GM23248 (cell line): ENCODE measurements around the gene ZFAND3. TPM values are rescaled to one million over a fixed set of nuclear protein-coding genes. Genes with fewer than 3 reads are reported as not detected.
"Not testable (repeated sequence)": the region's sequence is repeated elsewhere in the genome, so short reads cannot be mapped to it uniquely, and the experiment has no call there.

Source experiments
- DNase-seq: peaks from one replicate; pipeline ENCODE4 v3.0.0-alpha.2; 2015
- H2AFZ ChIP-seq: fragments of 200-600 bp; sonication (generic); 2 replicates; pipeline ENCODE4 v1.6.1; 2016; ENCODE audit warnings: antibody characterized with exemption
- H3F3A ChIP-seq: fragments of 200-600 bp; sonication (generic); 2 replicates; pipeline ENCODE4 v1.6.1; 2016; ENCODE audit warnings: mild to moderate bottlenecking, antibody characterized with exemption, mixed run types; ENCODE audit not compliant: insufficient read depth
- H3K27ac ChIP-seq: fragments of 200-600 bp; sonication (generic); 2 replicates; pipeline ENCODE4 v1.5.1; 2016; ENCODE audit warnings: mild to moderate bottlenecking
- H3K27me3 ChIP-seq: fragments of 200-600 bp; sonication (generic); replicated peaks from 2 replicates; pipeline ENCODE4 v1.6.1; 2016; ENCODE audit warnings: mild to moderate bottlenecking; ENCODE audit not compliant: insufficient read depth
- H3K36me3 ChIP-seq: fragments of 200-600 bp; sonication (generic); 2 replicates; pipeline ENCODE4 v1.6.1; 2016; ENCODE audit warnings: low read depth, mild to moderate bottlenecking
- H3K4me1 ChIP-seq: fragments of 200-600 bp; sonication (generic); 2 replicates; pipeline ENCODE4 v1.6.1; 2016; ENCODE audit warnings: mild to moderate bottlenecking; ENCODE audit not compliant: insufficient read depth
- H3K4me2 ChIP-seq: fragments of 200-600 bp; sonication (generic); one replicate; pipeline ENCODE4 v1.6.1; 2016; ENCODE audit warnings: mild to moderate bottlenecking; ENCODE audit not compliant: unreplicated experiment
- H3K4me3 ChIP-seq: fragments of 200-600 bp; sonication (generic); 2 replicates; pipeline ENCODE4 v1.5.1; 2016; ENCODE audit warnings: mild to moderate bottlenecking
- H3K79me2 ChIP-seq: fragments of 200-600 bp; sonication (generic); 2 replicates; pipeline ENCODE4 v1.6.1; 2016; ENCODE audit warnings: mild to moderate bottlenecking; ENCODE audit not compliant: insufficient read depth
- H3K9ac ChIP-seq: fragments of 200-600 bp; sonication (generic); 2 replicates; pipeline ENCODE4 v1.6.1; 2016; ENCODE audit warnings: mild to moderate bottlenecking
- H3K9me2 ChIP-seq: fragments of 200-600 bp; sonication (generic); 2 replicates; pipeline ENCODE4 v1.6.1; 2016; ENCODE audit warnings: mixed run types, mild to moderate bottlenecking, moderate library complexity; ENCODE audit not compliant: insufficient read depth
- H3K9me3 ChIP-seq: fragments of 200-600 bp; sonication (generic); one replicate; pipeline ENCODE4 v1.6.1; 2017; ENCODE audit warnings: low read depth
- H4K20me1 ChIP-seq: fragments of 200-600 bp; sonication (generic); 2 replicates; pipeline ENCODE4 v1.6.0; 2016; ENCODE audit not compliant: insufficient read depth
- EZH2 ChIP-seq: fragments of 200-600 bp; sonication (generic); IDR thresholded peaks from 2 replicates; pipeline ENCODE4 v1.6.1; 2018; ENCODE audit warnings: antibody characterized with exemption, mild to moderate bottlenecking; ENCODE audit not compliant: insufficient read depth, poor library complexity, severe bottlenecking
- EZH2phosphoT487 ChIP-seq: fragments of 200-600 bp; sonication (generic); IDR thresholded peaks from 2 replicates; pipeline ENCODE4 v1.6.1; 2018; ENCODE audit warnings: antibody characterized with exemption, moderate library complexity, mild to moderate bottlenecking, low read depth; ENCODE audit not compliant: insufficient read depth
- WGBS, 2 experiments: methylation state at CpG; one replicate each; pipeline ENCODE4 v1.1.6; 2015 to 2017; ENCODE audit warnings: low lambda C conversion rate in 2 of 2, low coverage in 1 of 2; ENCODE audit errors: missing lambda C conversion rate in 2 of 2; 5-methylcytosine and 5-hydroxymethylcytosine counted together
- in situ Hi-C: fragments of 300-500 bp; cut with MboI; formaldehyde crosslinking; loops from 2 replicates; pipeline ENCODE4 v1.15.0; 2020
- polyA plus RNA-seq: library from polyadenylated mRNA; unstranded; fragments of >200 nt; fragmentation: Nextera tagmentation; extraction: Ambion mirVana; gene quantifications from 2 replicates; pipeline ENCODE4 v1.2.1, GENCODE V29; 2016
- total RNA-seq: library from RNA; depleted of rRNA; stranded (reverse); fragments of >200 nt; shearing (Covaris generic); gene quantifications from 2 replicates; pipeline ENCODE4 v1.2.3, GENCODE V29; 2014

Gene ZFAND3
- total and polyA plus RNA-seq, 2 experiments from 2014 or later, result 27.5 to 40.0 TPM

DNA sequence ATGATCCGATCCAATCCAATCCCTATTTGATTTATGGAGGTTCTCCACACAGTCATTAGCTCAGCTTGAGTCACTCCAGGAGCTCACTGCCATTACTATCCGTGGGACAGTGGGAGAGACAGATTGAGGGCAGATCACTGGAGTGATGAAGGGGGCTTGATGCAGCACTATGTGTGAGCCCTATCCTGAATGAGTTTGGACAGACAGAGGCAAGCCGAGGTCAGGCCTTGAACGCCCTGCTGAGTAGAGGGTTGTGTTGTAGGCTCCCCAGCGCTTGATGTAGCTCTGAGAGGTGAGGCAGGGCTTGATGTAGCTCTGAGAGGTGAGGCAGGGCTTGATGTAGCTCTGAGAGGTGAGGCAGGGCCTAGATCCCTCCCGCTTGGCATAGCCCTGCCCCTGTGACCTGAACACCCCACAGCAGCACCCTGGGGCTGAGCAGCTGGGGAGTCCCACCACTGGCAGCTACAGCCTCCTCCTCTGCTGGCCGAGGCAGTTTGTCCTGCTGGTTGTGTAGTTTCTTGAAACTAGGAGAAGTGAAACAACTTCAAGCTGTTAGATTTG is 58.7 kb downstream of the ZFAND3 start:
- TF ChIP-seq EZH2 (no peak), EZH2phosphoT487 (no peak)
- peak overlapping the region; percentile 55 for H3K4me2 ChIP-seq
- H3K79me2 ChIP-seq, result peaks cover 100% of the 10 kb centered on the region

DNA sequence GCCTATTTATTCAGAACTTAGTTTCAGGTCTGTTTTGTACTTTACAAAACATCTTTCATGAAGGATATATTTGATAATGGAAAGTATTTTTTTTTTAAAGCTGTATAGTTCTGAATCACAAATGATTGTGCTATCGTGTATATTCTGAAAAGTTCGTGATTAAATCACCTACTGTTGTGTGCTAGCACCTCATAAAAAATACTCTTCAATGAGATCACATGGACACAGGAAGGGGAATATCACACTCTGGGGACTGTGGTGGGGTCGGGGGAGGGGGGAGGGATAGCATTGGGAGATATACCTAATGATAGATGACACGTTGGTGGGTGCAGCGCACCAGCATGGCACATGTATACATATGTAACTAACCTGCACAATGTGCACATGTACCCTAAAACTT is 61.1 kb downstream of the ZFAND3 start:
- peaks cover 15% of the 10 kb centered on the region for H3F3A ChIP-seq
- H3K4me3 ChIP-seq, H3K36me3 ChIP-seq, H3K4me2 ChIP-seq, H2AFZ ChIP-seq, H3K9ac ChIP-seq, H3K9me3 ChIP-seq, H3K27ac ChIP-seq, H3K27me3 ChIP-seq, DNase-seq, in situ Hi-C loops, H3K9me2 ChIP-seq: not testable (repeated sequence)
- H4K20me1 ChIP-seq, result peaks cover 50% of the 10 kb centered on the region
- H3K4me1 ChIP-seq, result peaks cover 33% of the 10 kb centered on the region
- H3K79me2 ChIP-seq, result peaks cover 100% of the 10 kb centered on the region
- WGBS, 2 experiments, result 69 to 86% methylated on average over 2 to 5 of the region's 5 CpGs

More for the DNA sequence above, 58.7 kb downstream of the ZFAND3 start:
- Histone ChIP-seq H3K36me3 (no peaks in the 10 kb centered on the region; the same call in 1 of the 2 replicates), H3K4me1 (peaks cover 32% of the 10 kb centered on the region), H3K9me3 (no peaks in the 10 kb centered on the region), H3K27ac (peak overlapping the region; percentile 57), H3F3A (peaks cover 15% of the 10 kb centered on the region), H3K4me3 (peak overlapping the region; percentile 17; the same call in 1 of the 2 replicates), H3K9me2 (no peaks in the 10 kb centered on the region), H4K20me1 (peaks cover 56% of the 10 kb centered on the region), H2AFZ (no peak overlapping the region), H3K9ac (peak overlapping the region; percentile 30; the same call in 1 of the 2 replicates), H3K27me3 (no peaks in the 10 kb centered on the region)
- peak; percentile 65 for DNase-seq
- in situ Hi-C loops, result no loop called here
- 62 to 67% methylated on average over 7 of the region's 7 CpGs for WGBS, 2 experiments

DNA sequence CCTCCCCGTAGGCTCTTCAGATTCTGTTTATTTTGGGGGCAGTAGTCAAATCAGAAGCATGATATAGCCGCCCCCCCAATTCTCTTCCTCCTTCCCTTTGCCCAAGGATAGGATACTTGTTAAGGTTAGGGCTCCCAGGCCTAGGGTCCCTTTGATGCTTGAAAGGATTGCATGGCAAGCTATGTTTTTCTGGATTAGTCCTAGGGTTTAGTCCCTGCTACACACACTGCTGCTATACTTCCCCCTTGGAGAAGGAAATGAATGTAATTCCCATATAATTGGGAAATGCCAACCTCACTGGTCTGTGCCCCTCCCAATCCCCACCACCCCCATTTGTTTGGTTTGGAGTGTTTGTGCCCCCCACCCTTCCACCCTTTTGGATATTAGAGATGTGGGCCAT is 62.8 kb downstream of the ZFAND3 start:
- Histone ChIP-seq H3F3A (peaks cover 11% of the 10 kb centered on the region), H3K9me2 (no peaks in the 10 kb centered on the region), H3K4me3 (no peak overlapping the region), H3K9me3 (no peaks in the 10 kb centered on the region), H4K20me1 (peaks cover 40% of the 10 kb centered on the region), H3K79me2 (peaks cover 100% of the 10 kb centered on the region), H2AFZ (no peak overlapping the region), H3K36me3 (no peaks in the 10 kb centered on the region), H3K9ac (no peak overlapping the region), H3K4me1 (peaks cover 26% of the 10 kb centered on the region), H3K4me2 (no peak overlapping the region), H3K27me3 (no peaks in the 10 kb centered on the region), H3K27ac (peak overlapping the region; percentile 16; the same call in 1 of the 2 replicates)
- WGBS, 2 experiments, result 97 to 98% methylated on average over 2 of the region's 2 CpGs
- TF ChIP-seq EZH2phosphoT487 (no peak), EZH2 (no peak)
- in situ Hi-C loops, result no loop called here
- no peak for DNase-seq

DNA sequence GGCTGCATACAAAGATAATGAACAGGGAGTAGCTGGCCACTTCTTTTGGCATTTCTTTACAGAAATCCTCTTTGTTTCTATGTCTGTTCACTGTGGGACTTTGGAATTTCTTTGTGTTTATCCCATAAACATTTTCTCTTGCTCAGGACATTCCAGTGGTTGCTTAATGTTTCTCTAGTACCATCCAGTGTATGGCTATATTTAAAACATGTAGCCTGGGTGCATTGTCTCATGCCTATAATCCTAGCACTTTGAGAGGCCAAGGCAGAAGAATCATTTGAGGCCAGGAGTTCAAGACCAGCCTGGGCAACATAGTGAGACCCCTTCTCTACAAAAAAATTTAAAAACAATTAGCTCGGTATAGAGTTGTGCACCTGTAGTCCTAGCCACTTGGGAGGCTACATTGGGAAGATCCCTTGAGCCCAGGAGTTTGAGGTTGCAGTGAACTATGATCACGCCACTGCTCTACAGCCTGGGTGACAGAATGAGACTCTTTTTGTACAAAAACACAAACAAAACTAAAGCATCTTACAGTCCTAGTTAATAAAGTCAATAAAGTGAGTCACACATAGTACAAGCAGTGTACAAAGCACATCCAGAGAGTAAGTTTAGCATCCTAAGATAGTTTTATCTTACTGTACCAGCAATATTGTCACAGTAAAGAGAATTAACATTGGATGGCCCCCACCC is 63.3 kb downstream of the ZFAND3 start:
- H3K9ac ChIP-seq, result no peak overlapping the region
- H4K20me1 ChIP-seq, result peaks cover 39% of the 10 kb centered on the region
- H3K4me2 ChIP-seq, result no peak overlapping the region
- TF ChIP-seq EZH2, result no peak
- no peak for TF ChIP-seq EZH2phosphoT487
- peak; percentile 77 for DNase-seq
- peaks cover 11% of the 10 kb centered on the region for H3F3A ChIP-seq
- no peaks in the 10 kb centered on the region for H3K36me3 ChIP-seq
- H3K9me3 ChIP-seq, result no peaks in the 10 kb centered on the region
- no peak overlapping the region for H3K4me3 ChIP-seq
- peak overlapping the region; percentile 16; the same call in 1 of the 2 replicates for H3K27ac ChIP-seq
- no peaks in the 10 kb centered on the region for H3K9me2 ChIP-seq
- 95 to 100% methylated on average over 2 of the region's 2 CpGs for WGBS, 2 experiments
- H3K4me1 ChIP-seq, result peaks cover 21% of the 10 kb centered on the region
- in situ Hi-C loops, result no loop called here
- no peak overlapping the region for H2AFZ ChIP-seq
- peaks cover 100% of the 10 kb centered on the region for H3K79me2 ChIP-seq
- no peaks in the 10 kb centered on the region for H3K27me3 ChIP-seq
